ENCODE data around the gene INHA.

The INHA gene

GRCh38 chr2:219615036-219615435 lies 42.9 kb downstream of the INHA start (continued):
- TF ChIP-seq TSHZ2 (CRISPR knock-in tag; IDR thresholded peaks at IDR 0.05) (no peak), CSDC2 (CRISPR knock-in tag; IDR thresholded peaks at IDR 0.05) (no peak), PPARA (CRISPR knock-in tag; IDR thresholded peaks at IDR 0.05; ENCODE audit: borderline replicate concordance) (no peak), ISL1 (CRISPR knock-in tag; IDR thresholded peaks at IDR 0.05) (no peak), ZNF70 (CRISPR knock-in tag; IDR thresholded peaks at IDR 0.05) (no peak)

- TF ChIP-seq ZNF565 (CRISPR knock-in tag; conservative IDR thresholded peaks at IDR 0.05; ENCODE audit: low read depth) (no peak), CSRNP3 (CRISPR knock-in tag; IDR thresholded peaks at IDR 0.05) (no peak), TSHZ2 (CRISPR knock-in tag; IDR thresholded peaks at IDR 0.05) (no peak), ESRRG (CRISPR knock-in tag; IDR thresholded peaks at IDR 0.05) (no peak), BACH2 (CRISPR knock-in tag; IDR thresholded peaks at IDR 0.05; ENCODE audit: borderline replicate concordance) (no peak), ZC3H10 (CRISPR knock-in tag; IDR thresholded peaks at IDR 0.05) (no peak), CSDC2 (CRISPR knock-in tag; IDR thresholded peaks at IDR 0.05) (no peak), ISL1 (CRISPR knock-in tag; IDR thresholded peaks at IDR 0.05) (no peak), ZNF70 (CRISPR knock-in tag; IDR thresholded peaks at IDR 0.05) (no peak)
- TF ChIP-seq, protein P1, sequence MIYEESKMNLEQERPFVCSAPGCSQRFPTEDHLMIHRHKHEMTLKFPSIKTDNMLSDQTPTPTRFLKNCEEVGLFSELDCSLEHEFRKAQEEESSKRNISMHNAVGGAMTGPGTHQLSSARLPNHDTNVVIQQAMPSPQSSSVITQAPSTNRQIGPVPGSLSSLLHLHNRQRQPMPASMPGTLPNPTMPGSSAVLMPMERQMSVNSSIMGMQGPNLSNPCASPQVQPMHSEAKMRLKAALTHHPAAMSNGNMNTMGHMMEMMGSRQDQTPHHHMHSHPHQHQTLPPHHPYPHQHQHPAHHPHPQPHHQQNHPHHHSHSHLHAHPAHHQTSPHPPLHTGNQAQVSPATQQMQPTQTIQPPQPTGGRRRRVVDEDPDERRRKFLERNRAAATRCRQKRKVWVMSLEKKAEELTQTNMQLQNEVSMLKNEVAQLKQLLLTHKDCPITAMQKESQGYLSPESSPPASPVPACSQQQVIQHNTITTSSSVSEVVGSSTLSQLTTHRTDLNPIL (CRISPR knock-in tag; IDR thresholded peaks at IDR 0.05; ENCODE audit: low read depth) = no peak
- TF ChIP-seq, protein P2, sequence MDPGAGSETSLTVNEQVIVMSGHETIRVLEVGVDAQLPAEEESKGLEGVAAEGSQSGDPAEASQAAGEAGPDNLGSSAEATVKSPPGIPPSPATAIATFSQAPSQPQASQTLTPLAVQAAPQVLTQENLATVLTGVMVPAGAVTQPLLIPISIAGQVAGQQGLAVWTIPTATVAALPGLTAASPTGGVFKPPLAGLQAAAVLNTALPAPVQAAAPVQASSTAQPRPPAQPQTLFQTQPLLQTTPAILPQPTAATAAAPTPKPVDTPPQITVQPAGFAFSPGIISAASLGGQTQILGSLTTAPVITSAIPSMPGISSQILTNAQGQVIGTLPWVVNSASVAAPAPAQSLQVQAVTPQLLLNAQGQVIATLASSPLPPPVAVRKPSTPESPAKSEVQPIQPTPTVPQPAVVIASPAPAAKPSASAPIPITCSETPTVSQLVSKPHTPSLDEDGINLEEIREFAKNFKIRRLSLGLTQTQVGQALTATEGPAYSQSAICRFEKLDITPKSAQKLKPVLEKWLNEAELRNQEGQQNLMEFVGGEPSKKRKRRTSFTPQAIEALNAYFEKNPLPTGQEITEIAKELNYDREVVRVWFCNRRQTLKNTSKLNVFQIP (CRISPR knock-in tag; IDR thresholded peaks at IDR 0.05; ENCODE audit: borderline replicate concordance, low read depth) = no peak
- ATAC-seq = no peak
Observed at GRCh38 chr2:219615894-219616293, 43.8 kb downstream of the INHA start.

GRCh38 chr2:219616550-219616949 lies 44.4 kb downstream of the INHA start:
- no peak for ATAC-seq
- TF ChIP-seq TCF4 (CRISPR knock-in tag; IDR thresholded peaks at IDR 0.05; ENCODE audit: borderline replicate concordance) = no peak

DNA sequence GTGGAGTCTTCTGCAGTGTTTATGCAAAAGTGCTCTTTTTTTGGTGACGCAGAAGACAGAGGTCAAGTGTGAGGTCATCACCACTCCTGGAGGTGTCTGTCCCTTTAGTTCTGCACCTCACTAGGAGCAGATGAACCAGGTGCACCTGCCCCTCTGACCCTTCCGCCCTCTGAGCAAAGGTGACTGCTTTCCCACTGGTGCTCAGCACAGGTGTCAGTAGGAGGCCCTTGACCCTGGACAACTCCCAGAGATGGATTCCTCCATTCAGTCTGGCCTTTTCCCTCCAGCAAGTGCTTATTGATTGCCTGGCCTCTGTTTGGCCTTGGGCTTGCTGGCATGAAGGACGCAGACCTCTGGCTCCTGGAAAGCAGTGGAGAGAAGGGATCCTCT lies 46.6 kb downstream of the INHA start:
- ATAC-seq = no peak
- TF ChIP-seq ZNF8 (CRISPR knock-in tag; IDR thresholded peaks at IDR 0.05) (no peak), CSRNP3 (CRISPR knock-in tag; IDR thresholded peaks at IDR 0.05) (no peak), GLIS3 (CRISPR knock-in tag; IDR thresholded peaks at IDR 0.05) (no peak), SNAI2 (CRISPR knock-in tag; IDR thresholded peaks at IDR 0.05) (no peak), PATZ1 (CRISPR knock-in tag; IDR thresholded peaks at IDR 0.05; ENCODE audit: borderline replicate concordance) (no peak), ZFP3 (CRISPR knock-in tag; IDR thresholded peaks at IDR 0.05) (no peak), OSR1 (CRISPR knock-in tag; IDR thresholded peaks at IDR 0.05) (no peak), BACH2 (CRISPR knock-in tag; IDR thresholded peaks at IDR 0.05; ENCODE audit: borderline replicate concordance) (no peak), PPARA (CRISPR knock-in tag; IDR thresholded peaks at IDR 0.05; ENCODE audit: borderline replicate concordance) (no peak), TOX (CRISPR knock-in tag; IDR thresholded peaks at IDR 0.05; ENCODE audit: borderline replicate concordance) (no peak), ESRRG (CRISPR knock-in tag; IDR thresholded peaks at IDR 0.05) (no peak), ZNF70 (CRISPR knock-in tag; IDR thresholded peaks at IDR 0.05) (no peak), ZFP30 (CRISPR knock-in tag; IDR thresholded peaks at IDR 0.05) (no peak), ZC3H10 (CRISPR knock-in tag; IDR thresholded peaks at IDR 0.05) (no peak)
- TF ChIP-seq, protein P1 (CRISPR knock-in tag; IDR thresholded peaks at IDR 0.05; ENCODE audit: low read depth) = no peak
